COLO668 (cell line): ENCODE data around the gene CYGB.

ENCODE experiments used
- DNase-seq: peaks from one replicate; lab custom pipeline; 2025; ENCODE audit not compliant: unreplicated experiment; lab: John Stamatoyannopoulos, UW

Gene CYGB

GRCh38 chr17:76550712-76551615 is 13.5 kb upstream of the CYGB start:
- DNase-seq = no peak

GRCh38 chr17:76549539-76549938 is 12.0 kb upstream of the CYGB start:
- no peak for DNase-seq

- DNase-seq = no peak
These were observed 11.7 kb upstream of the CYGB start for GRCh38 chr17:76549215-76549518.

- DNase-seq = no peak
These were observed 11.1 kb upstream of the CYGB start for GRCh38 chr17:76548378-76549214.

- DNase-seq = no peak
These were observed 10.2 kb upstream of the CYGB start for GRCh38 chr17:76547642-76548202.

GRCh38 chr17:76547183-76547641 is 9.7 kb upstream of the CYGB start:
- peak; percentile 4 for DNase-seq

GRCh38 chr17:76546556-76547182 is 9.2 kb upstream of the CYGB start:
- no peak for DNase-seq

- DNase-seq = no peak
These were observed 8.5 kb upstream of the CYGB start for GRCh38 chr17:76545918-76546555.

GRCh38 chr17:76544546-76545365 is 7.2 kb upstream of the CYGB start:
- no peak for DNase-seq

- DNase-seq = no peak
These were observed 6.5 kb upstream of the CYGB start for GRCh38 chr17:76543826-76544545.

- no peak for DNase-seq
These were observed 5.9 kb upstream of the CYGB start for GRCh38 chr17:76543482-76543825.

GRCh38 chr17:76542984-76543383 is 5.5 kb upstream of the CYGB start:
- no peak for DNase-seq

- DNase-seq = no peak
These were observed 5.1 kb upstream of the CYGB start for GRCh38 chr17:76542566-76542971.

GRCh38 chr17:76541739-76542454 is 4.4 kb upstream of the CYGB start:
- no peak for DNase-seq

GRCh38 chr17:76540381-76541300 is 3.1 kb upstream of the CYGB start:
- peak; percentile 10 for DNase-seq

- DNase-seq = no peak
These were observed 2.2 kb upstream of the CYGB start, which contains the start of gene PRCD for GRCh38 chr17:76539631-76540271. Gene PRCD (plus strand): TSS chr17:76540044. CDS start chr17:76540142, 98 bp downstream.

- DNase-seq = no peak
These were observed 1.5 kb upstream of the CYGB start for GRCh38 chr17:76538941-76539570.
